Measurements from ENCODE around the gene CXCR6. TPM values are rescaled to one million over a fixed set of nuclear protein-coding genes. Genes with fewer than 3 reads are reported as not detected.

CXCR6 gene
- total RNA-seq, 1 donor from 2014 or later = not detected

DNA sequence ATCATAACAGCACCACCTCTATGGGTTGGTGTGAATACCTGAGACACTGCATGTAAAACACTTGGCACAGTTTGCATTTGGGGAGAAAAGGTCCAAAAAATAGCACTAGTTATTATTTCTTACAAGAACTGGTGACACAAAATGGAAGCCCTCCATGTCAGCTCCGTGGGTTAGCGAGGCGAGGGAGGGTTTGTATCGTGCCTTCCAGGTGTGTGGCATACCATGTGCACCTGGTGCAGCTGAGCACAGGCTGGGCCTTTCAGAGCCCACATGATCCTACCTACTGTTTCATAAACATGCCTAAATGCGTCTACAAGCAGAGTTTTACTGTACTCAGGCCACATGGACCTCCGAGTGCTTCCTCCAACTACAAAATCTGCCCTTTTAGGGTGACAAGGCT is 5.6 kb downstream of the CXCR6 start:
- no peak overlapping the region for H3K4me2 ChIP-seq (ENCODE audit: low read length)

DNA sequence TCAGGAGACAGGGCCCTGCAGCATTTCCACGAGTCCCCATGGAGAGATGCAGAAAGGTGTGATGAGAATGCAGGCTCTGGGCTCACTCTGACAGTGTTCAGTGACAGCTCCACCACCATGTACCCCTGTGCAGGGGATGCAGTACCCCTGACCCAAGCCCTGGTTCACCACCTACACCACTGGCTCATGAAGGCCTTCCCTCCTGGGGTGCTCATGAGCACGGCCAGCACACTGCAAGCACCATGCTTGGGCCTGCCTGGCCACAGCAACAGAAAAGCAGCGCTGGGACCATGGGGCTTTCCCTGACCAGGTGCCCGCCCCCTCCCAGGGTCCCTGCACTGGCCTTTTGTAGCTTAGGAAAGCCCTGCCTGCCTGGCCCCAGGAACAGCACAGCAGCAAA is 6.2 kb downstream of the CXCR6 start:
- FAIRE-seq (no peak), DNase-seq (ENCODE audit: low read depth) (no peak)
- TF ChIP-seq EZH2 (IDR thresholded peaks at IDR 0.05; ENCODE audit: insufficient read depth, low read length) (no peak), CTCF (IDR thresholded peaks at IDR 0.05; ENCODE audit: insufficient read depth, low read depth, low read length) (no peak)
- no peak overlapping the region for H3K4me3 Mint-ChIP-seq (ENCODE audit: unreplicated experiment)
- H2AFZ ChIP-seq (ENCODE audit: low read depth, low read length) = no peak overlapping the region
- H3K4me3 ChIP-seq (ENCODE audit: insufficient read depth, low read depth, low read length) = no peak overlapping the region
- H3K79me2 ChIP-seq (ENCODE audit: insufficient read depth, low read length) = no peaks in the 10 kb centered on the region
- no peaks in the 10 kb centered on the region for H4K20me1 ChIP-seq (ENCODE audit: insufficient read depth, low read length)
- peaks cover 34% of the 10 kb centered on the region for H3K36me3 Mint-ChIP-seq (ENCODE audit: low read depth, unreplicated experiment)
- no peaks in the 10 kb centered on the region for H3K9me3 ChIP-seq (ENCODE audit: insufficient read depth, low read depth, low read length)
- no peak overlapping the region for H3K27ac Mint-ChIP-seq (ENCODE audit: unreplicated experiment)
- peaks cover 3% of the 10 kb centered on the region for H3K9me3 Mint-ChIP-seq (ENCODE audit: unreplicated experiment)
- H3K4me1 ChIP-seq (ENCODE audit: insufficient read depth, low read length) = no peaks in the 10 kb centered on the region
- peaks cover 11% of the 10 kb centered on the region for H3K36me3 ChIP-seq (ENCODE audit: insufficient read depth, low read length)
- H3K9ac ChIP-seq (ENCODE audit: low read length) = no peak overlapping the region
- no peaks in the 10 kb centered on the region for H3K27me3 Mint-ChIP-seq (ENCODE audit: low read depth, unreplicated experiment)
- H3K4me2 ChIP-seq (ENCODE audit: low read length) = no peak overlapping the region
- H3K27me3 ChIP-seq (ENCODE audit: insufficient read depth, low read length) = no peaks in the 10 kb centered on the region
- no peak overlapping the region for H3K27ac ChIP-seq (ENCODE audit: low read depth, low read length)
- no peaks in the 10 kb centered on the region for H3K4me1 Mint-ChIP-seq (ENCODE audit: low read depth, unreplicated experiment)

More for the DNA sequence above, 5.6 kb downstream of the CXCR6 start:
- H3K36me3 ChIP-seq (ENCODE audit: insufficient read depth, low read length) = peaks cover 11% of the 10 kb centered on the region
- no peaks in the 10 kb centered on the region for H4K20me1 ChIP-seq (ENCODE audit: insufficient read depth, low read length)
- FAIRE-seq (no peak), DNase-seq (ENCODE audit: low read depth) (no peak)
- H3K4me1 ChIP-seq (ENCODE audit: insufficient read depth, low read length) = no peaks in the 10 kb centered on the region
- H3K9ac ChIP-seq (ENCODE audit: low read length) = no peak overlapping the region
- Mint-ChIP-seq H3K4me3 (ENCODE audit: unreplicated experiment) (no peak overlapping the region), H3K9me3 (ENCODE audit: unreplicated experiment) (peaks cover 3% of the 10 kb centered on the region), H3K27ac (ENCODE audit: unreplicated experiment) (no peak overlapping the region), H3K27me3 (ENCODE audit: low read depth, unreplicated experiment) (no peaks in the 10 kb centered on the region), H3K36me3 (ENCODE audit: low read depth, unreplicated experiment) (peaks cover 31% of the 10 kb centered on the region), H3K4me1 (ENCODE audit: low read depth, unreplicated experiment) (no peaks in the 10 kb centered on the region)
- TF ChIP-seq CTCF (IDR thresholded peaks at IDR 0.05; ENCODE audit: insufficient read depth, low read depth, low read length) (no peak), EZH2 (IDR thresholded peaks at IDR 0.05; ENCODE audit: insufficient read depth, low read length) (no peak)
- no peaks in the 10 kb centered on the region for H3K79me2 ChIP-seq (ENCODE audit: insufficient read depth, low read length)
- H3K27me3 ChIP-seq (ENCODE audit: insufficient read depth, low read length) = no peaks in the 10 kb centered on the region
- no peaks in the 10 kb centered on the region for H3K9me3 ChIP-seq (ENCODE audit: insufficient read depth, low read depth, low read length)
- H2AFZ ChIP-seq (ENCODE audit: low read depth, low read length) = no peak overlapping the region
- no peak overlapping the region for H3K4me3 ChIP-seq (ENCODE audit: insufficient read depth, low read depth, low read length)
- H3K27ac ChIP-seq (ENCODE audit: low read depth, low read length) = no peak overlapping the region

DNA sequence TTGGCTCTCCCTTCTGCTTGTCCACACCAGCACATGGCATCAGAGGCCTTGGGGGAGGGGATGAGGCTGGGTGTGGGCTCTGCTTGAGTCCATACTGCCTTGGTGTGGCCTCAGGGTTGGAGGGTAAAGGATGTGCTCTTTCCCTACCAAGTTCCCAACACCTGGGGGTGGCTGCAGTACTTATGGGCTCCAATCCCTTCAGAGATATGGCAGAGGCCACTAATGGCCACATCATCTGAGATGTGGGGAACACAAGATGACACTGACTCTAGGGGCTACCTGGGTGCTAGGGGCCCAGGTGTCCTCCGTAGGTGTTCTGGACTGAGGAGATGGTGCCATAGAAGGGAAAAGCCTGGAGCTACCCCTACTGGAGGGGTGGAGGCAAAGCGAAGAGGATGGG is 6.9 kb downstream of the CXCR6 start:
- no peak for FAIRE-seq
- Histone ChIP-seq H3K27me3 (ENCODE audit: insufficient read depth, low read length) (no peaks in the 10 kb centered on the region), H3K4me2 (ENCODE audit: low read length) (no peak overlapping the region), H3K9ac (ENCODE audit: low read length) (no peak overlapping the region), H3K9me3 (ENCODE audit: insufficient read depth, low read depth, low read length) (no peaks in the 10 kb centered on the region), H3K4me1 (ENCODE audit: insufficient read depth, low read length) (no peaks in the 10 kb centered on the region), H2AFZ (ENCODE audit: low read depth, low read length) (no peak overlapping the region), H4K20me1 (ENCODE audit: insufficient read depth, low read length) (no peaks in the 10 kb centered on the region), H3K27ac (ENCODE audit: low read depth, low read length) (no peak overlapping the region), H3K36me3 (ENCODE audit: insufficient read depth, low read length) (peaks cover 14% of the 10 kb centered on the region), H3K79me2 (ENCODE audit: insufficient read depth, low read length) (no peaks in the 10 kb centered on the region), H3K4me3 (ENCODE audit: insufficient read depth, low read depth, low read length) (no peak overlapping the region)
- no peak overlapping the region for H3K27ac Mint-ChIP-seq (ENCODE audit: unreplicated experiment)
- H3K36me3 Mint-ChIP-seq (ENCODE audit: low read depth, unreplicated experiment) = peaks cover 38% of the 10 kb centered on the region
- H3K9me3 Mint-ChIP-seq (ENCODE audit: unreplicated experiment) = peaks cover 3% of the 10 kb centered on the region
- no peaks in the 10 kb centered on the region for H3K4me1 Mint-ChIP-seq (ENCODE audit: low read depth, unreplicated experiment)
- TF ChIP-seq EZH2 (IDR thresholded peaks at IDR 0.05; ENCODE audit: insufficient read depth, low read length) = no peak
- TF ChIP-seq CTCF (IDR thresholded peaks at IDR 0.05; ENCODE audit: insufficient read depth, low read depth, low read length) = no peak
- H3K27me3 Mint-ChIP-seq (ENCODE audit: low read depth, unreplicated experiment) = no peaks in the 10 kb centered on the region
- H3K4me3 Mint-ChIP-seq (ENCODE audit: unreplicated experiment) = no peak overlapping the region
- DNase-seq (ENCODE audit: low read depth) = no peak
